Activated CD4-positive, CD25-positive, alpha-beta regulatory T cell treated with anti-CD3 and anti-CD28 coated beads, Interleukin-2, amount 50 U/mL, for 72 hours (primary cell): Measurements from ENCODE around the gene KCNH4.
"Not testable (repeated sequence)": the region's sequence is repeated elsewhere in the genome, so short reads cannot be mapped to it uniquely, and the experiment has no call there.

Source experiments
- DNase-seq: peaks from one replicate; pipeline ENCODE4 v3.0.0; 2021

KCNH4 gene

GRCh38 chr17:42180922-42181850 lies at the start of gene KCNH4:
TSS of gene KCNH4 (minus strand) at chr17:42181142. CDS start at chr17:42180945, 197 bp downstream.
- peak; percentile 82 for DNase-seq

- DNase-seq: no peak
Observed at GRCh38 chr17:42230225-42230624, 49.3 kb upstream of the KCNH4 start.

GRCh38 chr17:42227849-42228700 lies 47.1 kb upstream of the KCNH4 start:
- DNase-seq: no peak

GRCh38 chr17:42225646-42226045 lies 44.7 kb upstream of the KCNH4 start:
- DNase-seq: no peak

GRCh38 chr17:42224651-42225050 lies 43.7 kb upstream of the KCNH4 start:
- no peak for DNase-seq

GRCh38 chr17:42221886-42222745 lies 41.2 kb upstream of the KCNH4 start:
- DNase-seq: peak; percentile 45

GRCh38 chr17:42219280-42219679 lies 38.3 kb upstream of the KCNH4 start:
- DNase-seq: not testable (repeated sequence)

GRCh38 chr17:42214156-42214555 lies 33.2 kb upstream of the KCNH4 start:
- no peak for DNase-seq

- DNase-seq: no peak
Observed at GRCh38 chr17:42212382-42212781, 31.4 kb upstream of the KCNH4 start.

- not testable (repeated sequence) for DNase-seq
Observed at GRCh38 chr17:42211921-42212341, 31.0 kb upstream of the KCNH4 start.

GRCh38 chr17:42210046-42210445 lies 29.1 kb upstream of the KCNH4 start:
- no peak for DNase-seq

- DNase-seq: not testable (repeated sequence)
Observed at GRCh38 chr17:42206153-42206612, 25.2 kb upstream of the KCNH4 start.

- no peak for DNase-seq
Observed at GRCh38 chr17:42203354-42203753, 22.4 kb upstream of the KCNH4 start.

- DNase-seq: no peak
Observed at GRCh38 chr17:42202696-42203095, 21.8 kb upstream of the KCNH4 start.

- no peak for DNase-seq
Observed at GRCh38 chr17:42202159-42202558, 21.2 kb upstream of the KCNH4 start.

GRCh38 chr17:42201458-42201772 lies 20.5 kb upstream of the KCNH4 start:
- no peak for DNase-seq

GRCh38 chr17:42200706-42201457 lies 19.9 kb upstream of the KCNH4 start:
- no peak for DNase-seq

- DNase-seq: no peak
Observed at GRCh38 chr17:42199416-42200011, 18.6 kb upstream of the KCNH4 start.

GRCh38 chr17:42198897-42199296 lies 18.0 kb upstream of the KCNH4 start:
- no peak for DNase-seq

GRCh38 chr17:42197564-42198156 lies 16.7 kb upstream of the KCNH4 start:
- DNase-seq: no peak
